Measurements from ENCODE around the gene NME9. TPM values are rescaled to one million over a fixed set of nuclear protein-coding genes. Genes with fewer than 3 reads are reported as not detected.
A peak's percentile ranks its signal among the peaks of the same experiment; 100 is the strongest.

NME9 gene
- total RNA-seq, 1 donor from 2014 or later = not detected

GRCh38 chr3:138289701-138290100 lies 40.0 kb downstream of the NME9 start:
- no peaks in the 10 kb centered on the region for H3K9me3 Mint-ChIP-seq (ENCODE audit: unreplicated experiment)
- H3K27me3 Mint-ChIP-seq (ENCODE audit: unreplicated experiment) = peaks cover 5% of the 10 kb centered on the region
- H3K27ac Mint-ChIP-seq (ENCODE audit: unreplicated experiment) = no peak overlapping the region
- DNase-seq (ENCODE audit: low spot score) = no peak
- H3K4me3 Mint-ChIP-seq (ENCODE audit: unreplicated experiment) = peak overlapping the region; percentile 10
- H3K4me1 Mint-ChIP-seq (ENCODE audit: unreplicated experiment) = no peaks in the 10 kb centered on the region
- H3K36me3 Mint-ChIP-seq (ENCODE audit: low read depth, unreplicated experiment) = peaks cover 39% of the 10 kb centered on the region
- no peak for TF ChIP-seq CTCF (IDR thresholded peaks at IDR 0.05; ENCODE audit: unreplicated experiment)

- TF ChIP-seq CTCF (IDR thresholded peaks at IDR 0.05; ENCODE audit: unreplicated experiment) = no peak
- DNase-seq (ENCODE audit: low spot score) = no peak
- H3K36me3 Mint-ChIP-seq (ENCODE audit: low read depth, unreplicated experiment) = peaks cover 39% of the 10 kb centered on the region
- no peak overlapping the region for H3K27ac Mint-ChIP-seq (ENCODE audit: unreplicated experiment)
- H3K9me3 Mint-ChIP-seq (ENCODE audit: unreplicated experiment) = no peaks in the 10 kb centered on the region
- H3K4me3 Mint-ChIP-seq (ENCODE audit: unreplicated experiment) = no peak overlapping the region
- H3K27me3 Mint-ChIP-seq (ENCODE audit: unreplicated experiment) = peaks cover 5% of the 10 kb centered on the region
- H3K4me1 Mint-ChIP-seq (ENCODE audit: unreplicated experiment) = no peaks in the 10 kb centered on the region
Observed at GRCh38 chr3:138289260-138289659, 40.4 kb downstream of the NME9 start.

- peaks cover 3% of the 10 kb centered on the region for H3K27me3 Mint-ChIP-seq (ENCODE audit: unreplicated experiment)
Observed at GRCh38 chr3:138284957-138285477, 44.6 kb downstream of the NME9 start.

GRCh38 chr3:138284079-138284478 lies 45.6 kb downstream of the NME9 start:
- H3K27ac Mint-ChIP-seq (ENCODE audit: unreplicated experiment) = no peak overlapping the region
- TF ChIP-seq CTCF (IDR thresholded peaks at IDR 0.05; ENCODE audit: unreplicated experiment) = no peak
- peaks cover 5% of the 10 kb centered on the region for H3K36me3 Mint-ChIP-seq (ENCODE audit: low read depth, unreplicated experiment)
- H3K4me1 Mint-ChIP-seq (ENCODE audit: unreplicated experiment) = no peaks in the 10 kb centered on the region
- no peaks in the 10 kb centered on the region for H3K27me3 Mint-ChIP-seq (ENCODE audit: unreplicated experiment)
- H3K9me3 Mint-ChIP-seq (ENCODE audit: unreplicated experiment) = no peaks in the 10 kb centered on the region
- no peak overlapping the region for H3K4me3 Mint-ChIP-seq (ENCODE audit: unreplicated experiment)
- no peak for DNase-seq (ENCODE audit: low spot score)

More at GRCh38 chr3:138284957-138285477, 44.6 kb downstream of the NME9 start:
- Mint-ChIP-seq H3K4me3 (ENCODE audit: unreplicated experiment) (no peak overlapping the region), H3K27ac (ENCODE audit: unreplicated experiment) (no peak overlapping the region), H3K9me3 (ENCODE audit: unreplicated experiment) (no peaks in the 10 kb centered on the region), H3K36me3 (ENCODE audit: low read depth, unreplicated experiment) (peaks cover 13% of the 10 kb centered on the region), H3K4me1 (ENCODE audit: unreplicated experiment) (no peaks in the 10 kb centered on the region)
- no peak for TF ChIP-seq CTCF (IDR thresholded peaks at IDR 0.05; ENCODE audit: unreplicated experiment)
- DNase-seq (ENCODE audit: low spot score) = no peak

GRCh38 chr3:138282836-138283235 lies 46.8 kb downstream of the NME9 start:
- TF ChIP-seq CTCF (IDR thresholded peaks at IDR 0.05; ENCODE audit: unreplicated experiment) = no peak
- DNase-seq (ENCODE audit: low spot score) = no peak
- H3K4me1 Mint-ChIP-seq (ENCODE audit: unreplicated experiment) = no peaks in the 10 kb centered on the region
- no peaks in the 10 kb centered on the region for H3K9me3 Mint-ChIP-seq (ENCODE audit: unreplicated experiment)
- H3K4me3 Mint-ChIP-seq (ENCODE audit: unreplicated experiment) = no peak overlapping the region
- H3K27ac Mint-ChIP-seq (ENCODE audit: unreplicated experiment) = no peak overlapping the region
- H3K36me3 Mint-ChIP-seq (ENCODE audit: low read depth, unreplicated experiment) = no peaks in the 10 kb centered on the region
- H3K27me3 Mint-ChIP-seq (ENCODE audit: unreplicated experiment) = no peaks in the 10 kb centered on the region
